WTC11 (cell line): ENCODE measurements around the gene PHF21B. TPM values are rescaled to one million over a fixed set of nuclear protein-coding genes. Genes with fewer than 3 reads are reported as not detected.

ENCODE experiments used
- ATAC-seq: fragments of 200-7000 bp; cut with Tn5 transposase; 2 replicates; pipeline ENCODE4 v1.10.0; 2021; ENCODE audit warnings: mild to moderate bottlenecking, moderate library complexity
- CTCF ChIA-PET: fragments of 300-600 bp; sonication (Branson Sonifier 250); formaldehyde crosslinking; loops from one replicate; lab custom pipeline; 2021; ENCODE audit warnings: antibody characterized with exemption; lab: Charles Lee
- POLR2A ChIA-PET: fragments of 350-600 bp; sonication (Branson Sonifier 250); formaldehyde crosslinking; loops from one replicate; lab custom pipeline; 2021; ENCODE audit warnings: antibody characterized with exemption; lab: Charles Lee
- DNase-seq: peaks from one replicate; pipeline ENCODE4 v3.0.0; 2021; ENCODE audit warnings: low spot score
- H3K27ac Mint-ChIP-seq: 2 replicates; pipeline ENCODE4 v1.8.0; 2021; ENCODE audit warnings: mixed read lengths
- H3K27me3 Mint-ChIP-seq: 2 replicates; pipeline ENCODE4 v1.8.0; 2021; ENCODE audit warnings: low read depth, mild to moderate bottlenecking, moderate library complexity, mixed read lengths
- H3K36me3 Mint-ChIP-seq: 2 replicates; pipeline ENCODE4 v1.8.0; 2021; ENCODE audit warnings: mixed read lengths
- H3K4me1 Mint-ChIP-seq: 2 replicates; pipeline ENCODE4 v1.8.0; 2022; ENCODE audit warnings: mixed read lengths
- H3K4me3 Mint-ChIP-seq: 2 replicates; pipeline ENCODE4 v1.8.0; 2021; ENCODE audit warnings: mild to moderate bottlenecking, moderate library complexity, mixed read lengths
- H3K9me3 Mint-ChIP-seq: 2 replicates; pipeline ENCODE4 v1.8.0; 2021; ENCODE audit warnings: mixed read lengths
- ESRRA ChIP-seq: sonication (generic); formaldehyde crosslinking; IDR thresholded peaks from 2 replicates; pipeline ENCODE4 v1.8.1; 2022; ENCODE audit warnings: mild to moderate bottlenecking, missing genetic modification reagents, borderline replicate concordance
- IRF2 ChIP-seq: sonication (generic); formaldehyde crosslinking; IDR thresholded peaks from 2 replicates; pipeline ENCODE4 v1.8.0; 2022; ENCODE audit warnings: low read depth, missing genetic modification reagents, borderline replicate concordance
- JAZF1 ChIP-seq: fragments of 250-450 bp; sonication (Bioruptor Pico); IDR thresholded peaks from 2 replicates; pipeline ENCODE4 v1.9.0; 2021; ENCODE audit warnings: moderate library complexity, mild to moderate bottlenecking, inconsistent platforms
- JUN ChIP-seq: sonication (generic); formaldehyde crosslinking; IDR thresholded peaks from 2 replicates; pipeline ENCODE4 v1.8.0; 2023; ENCODE audit warnings: mild to moderate bottlenecking, missing genetic modification reagents
- NFATC4 ChIP-seq: fragments of 250-450 bp; sonication (Bioruptor Pico); IDR thresholded peaks from 2 replicates; pipeline ENCODE4 v1.9.0; 2021; ENCODE audit warnings: mild to moderate bottlenecking
- NR1H2 ChIP-seq: sonication (generic); formaldehyde crosslinking; IDR thresholded peaks from 2 replicates; pipeline ENCODE4 v1.9.0; 2021; ENCODE audit warnings: mild to moderate bottlenecking, moderate library complexity, missing genetic modification reagents
- NR3C1 ChIP-seq: sonication (generic); formaldehyde crosslinking; conservative IDR thresholded peaks from 2 replicates; pipeline ENCODE4 v1.8.1; 2023; ENCODE audit warnings: low read depth, mild to moderate bottlenecking, missing genetic modification reagents
- PRRX2 ChIP-seq: fragments of 250-450 bp; sonication (Bioruptor Pico); IDR thresholded peaks from 2 replicates; pipeline ENCODE4 v1.8.0; 2021; ENCODE audit warnings: mild to moderate bottlenecking
- RELA ChIP-seq: sonication (generic); formaldehyde crosslinking; IDR thresholded peaks from 2 replicates; pipeline ENCODE4 v1.8.1; 2022; ENCODE audit warnings: missing genetic modification reagents, mild to moderate bottlenecking, borderline replicate concordance
- ZNF263 ChIP-seq: sonication (generic); formaldehyde crosslinking; IDR thresholded peaks from 2 replicates; pipeline ENCODE4 v1.8.1; 2022; ENCODE audit warnings: low read depth, mild to moderate bottlenecking, moderate library complexity, missing genetic modification reagents
- ZNF423 ChIP-seq: fragments of 250-450 bp; sonication (Bioruptor Pico); IDR thresholded peaks from 2 replicates; pipeline ENCODE4 v2.1.2; 2022; ENCODE audit warnings: mild to moderate bottlenecking, moderate library complexity
- ZNF671 ChIP-seq: fragments of 250-450 bp; sonication (Bioruptor Pico); IDR thresholded peaks from 2 replicates; pipeline ENCODE4 v1.8.0; 2021; ENCODE audit warnings: mild to moderate bottlenecking
- total RNA-seq: library from RNA; stranded (reverse); gene quantifications from 3 replicates; pipeline ENCODE4 v1.2.3, GENCODE V29; 2021
- TF ChIP-seq, protein P1 (sequence below): fragments of 250-450 bp; sonication (Bioruptor Pico); IDR thresholded peaks from 2 replicates; pipeline ENCODE4 v1.8.0; 2021; ENCODE audit warnings: mild to moderate bottlenecking
- TF ChIP-seq, protein P2 (sequence below): sonication (generic); formaldehyde crosslinking; IDR thresholded peaks from 2 replicates; pipeline ENCODE4 v1.8.1; 2022; ENCODE audit warnings: low read depth, missing genetic modification reagents, borderline replicate concordance
- TF ChIP-seq, protein P3 (sequence below): fragments of 250-450 bp; sonication (Bioruptor Pico); IDR thresholded peaks from 2 replicates; pipeline ENCODE4 v1.9.0; 2021; ENCODE audit warnings: mild to moderate bottlenecking, borderline replicate concordance
- TF ChIP-seq, protein P4 (sequence below): fragments of 250-450 bp; sonication (Bioruptor Pico); IDR thresholded peaks from 2 replicates; pipeline ENCODE4 v1.9.0; 2021; ENCODE audit warnings: mild to moderate bottlenecking
- TF ChIP-seq, protein P5 (sequence below): sonication (generic); formaldehyde crosslinking; conservative IDR thresholded peaks from 2 replicates; pipeline ENCODE4 v1.8.1; 2022; ENCODE audit warnings: mild to moderate bottlenecking, missing genetic modification reagents
- TF ChIP-seq, protein P6 (sequence below): fragments of 250-450 bp; sonication (Bioruptor Pico); IDR thresholded peaks from 2 replicates; pipeline ENCODE4 v2.1.2; 2022; ENCODE audit warnings: mild to moderate bottlenecking, moderate library complexity
- TF ChIP-seq, protein P7 (sequence below): sonication (generic); formaldehyde crosslinking; IDR thresholded peaks from 2 replicates; pipeline ENCODE4 v1.8.1; 2022; ENCODE audit warnings: mild to moderate bottlenecking, moderate library complexity, missing genetic modification reagents

PHF21B gene
- total RNA-seq, 1 experiment from 2014 or later = 107 TPM

DNA sequence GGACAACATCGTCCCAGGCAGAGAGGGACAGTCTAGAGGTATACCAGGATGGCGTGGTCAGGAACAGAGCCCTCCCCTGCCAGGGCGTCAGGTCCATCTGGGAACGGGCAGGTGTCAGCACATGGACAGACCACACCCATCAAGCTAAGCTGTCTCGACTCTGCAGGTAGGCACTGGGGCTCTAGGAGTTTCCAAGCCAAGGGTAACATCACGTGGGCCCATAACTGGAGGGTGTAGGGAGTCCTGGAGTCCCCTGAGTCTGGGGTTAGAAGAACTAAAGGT lies 75.4 kb downstream of the PHF21B start:
- Mint-ChIP-seq H3K9me3 (no peaks in the 10 kb centered on the region), H3K27ac (no peak overlapping the region), H3K36me3 (peaks cover 16% of the 10 kb centered on the region), H3K4me1 (peaks cover 26% of the 10 kb centered on the region), H3K27me3 (no peaks in the 10 kb centered on the region), H3K4me3 (no peak overlapping the region)
- POLR2A ChIA-PET = no interaction called here
- no peak for DNase-seq
- no peak for ATAC-seq
- TF ChIP-seq IRF2 (CRISPR knock-in tag) = no peak
- TF ChIP-seq NR1H2 (CRISPR knock-in tag) = no peak
- TF ChIP-seq ESRRA (CRISPR knock-in tag) = no peak
- no peak for TF ChIP-seq ZNF671 (CRISPR knock-in tag)
- no peak for TF ChIP-seq JAZF1 (CRISPR knock-in tag)
- TF ChIP-seq, protein P1, sequence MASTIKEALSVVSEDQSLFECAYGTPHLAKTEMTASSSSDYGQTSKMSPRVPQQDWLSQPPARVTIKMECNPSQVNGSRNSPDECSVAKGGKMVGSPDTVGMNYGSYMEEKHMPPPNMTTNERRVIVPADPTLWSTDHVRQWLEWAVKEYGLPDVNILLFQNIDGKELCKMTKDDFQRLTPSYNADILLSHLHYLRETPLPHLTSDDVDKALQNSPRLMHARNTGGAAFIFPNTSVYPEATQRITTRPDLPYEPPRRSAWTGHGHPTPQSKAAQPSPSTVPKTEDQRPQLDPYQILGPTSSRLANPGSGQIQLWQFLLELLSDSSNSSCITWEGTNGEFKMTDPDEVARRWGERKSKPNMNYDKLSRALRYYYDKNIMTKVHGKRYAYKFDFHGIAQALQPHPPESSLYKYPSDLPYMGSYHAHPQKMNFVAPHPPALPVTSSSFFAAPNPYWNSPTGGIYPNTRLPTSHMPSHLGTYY = no peak
- TF ChIP-seq, protein P2, sequence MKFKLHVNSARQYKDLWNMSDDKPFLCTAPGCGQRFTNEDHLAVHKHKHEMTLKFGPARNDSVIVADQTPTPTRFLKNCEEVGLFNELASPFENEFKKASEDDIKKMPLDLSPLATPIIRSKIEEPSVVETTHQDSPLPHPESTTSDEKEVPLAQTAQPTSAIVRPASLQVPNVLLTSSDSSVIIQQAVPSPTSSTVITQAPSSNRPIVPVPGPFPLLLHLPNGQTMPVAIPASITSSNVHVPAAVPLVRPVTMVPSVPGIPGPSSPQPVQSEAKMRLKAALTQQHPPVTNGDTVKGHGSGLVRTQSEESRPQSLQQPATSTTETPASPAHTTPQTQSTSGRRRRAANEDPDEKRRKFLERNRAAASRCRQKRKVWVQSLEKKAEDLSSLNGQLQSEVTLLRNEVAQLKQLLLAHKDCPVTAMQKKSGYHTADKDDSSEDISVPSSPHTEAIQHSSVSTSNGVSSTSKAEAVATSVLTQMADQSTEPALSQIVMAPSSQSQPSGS (CRISPR knock-in tag) = no peak
- no peak for TF ChIP-seq JUN (CRISPR knock-in tag)
- TF ChIP-seq, protein P3, sequence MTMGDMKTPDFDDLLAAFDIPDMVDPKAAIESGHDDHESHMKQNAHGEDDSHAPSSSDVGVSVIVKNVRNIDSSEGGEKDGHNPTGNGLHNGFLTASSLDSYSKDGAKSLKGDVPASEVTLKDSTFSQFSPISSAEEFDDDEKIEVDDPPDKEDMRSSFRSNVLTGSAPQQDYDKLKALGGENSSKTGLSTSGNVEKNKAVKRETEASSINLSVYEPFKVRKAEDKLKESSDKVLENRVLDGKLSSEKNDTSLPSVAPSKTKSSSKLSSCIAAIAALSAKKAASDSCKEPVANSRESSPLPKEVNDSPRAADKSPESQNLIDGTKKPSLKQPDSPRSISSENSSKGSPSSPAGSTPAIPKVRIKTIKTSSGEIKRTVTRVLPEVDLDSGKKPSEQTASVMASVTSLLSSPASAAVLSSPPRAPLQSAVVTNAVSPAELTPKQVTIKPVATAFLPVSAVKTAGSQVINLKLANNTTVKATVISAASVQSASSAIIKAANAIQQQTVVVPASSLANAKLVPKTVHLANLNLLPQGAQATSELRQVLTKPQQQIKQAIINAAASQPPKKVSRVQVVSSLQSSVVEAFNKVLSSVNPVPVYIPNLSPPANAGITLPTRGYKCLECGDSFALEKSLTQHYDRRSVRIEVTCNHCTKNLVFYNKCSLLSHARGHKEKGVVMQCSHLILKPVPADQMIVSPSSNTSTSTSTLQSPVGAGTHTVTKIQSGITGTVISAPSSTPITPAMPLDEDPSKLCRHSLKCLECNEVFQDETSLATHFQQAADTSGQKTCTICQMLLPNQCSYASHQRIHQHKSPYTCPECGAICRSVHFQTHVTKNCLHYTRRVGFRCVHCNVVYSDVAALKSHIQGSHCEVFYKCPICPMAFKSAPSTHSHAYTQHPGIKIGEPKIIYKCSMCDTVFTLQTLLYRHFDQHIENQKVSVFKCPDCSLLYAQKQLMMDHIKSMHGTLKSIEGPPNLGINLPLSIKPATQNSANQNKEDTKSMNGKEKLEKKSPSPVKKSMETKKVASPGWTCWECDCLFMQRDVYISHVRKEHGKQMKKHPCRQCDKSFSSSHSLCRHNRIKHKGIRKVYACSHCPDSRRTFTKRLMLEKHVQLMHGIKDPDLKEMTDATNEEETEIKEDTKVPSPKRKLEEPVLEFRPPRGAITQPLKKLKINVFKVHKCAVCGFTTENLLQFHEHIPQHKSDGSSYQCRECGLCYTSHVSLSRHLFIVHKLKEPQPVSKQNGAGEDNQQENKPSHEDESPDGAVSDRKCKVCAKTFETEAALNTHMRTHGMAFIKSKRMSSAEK = no peak
- TF ChIP-seq NFATC4 (CRISPR knock-in tag) = no peak
- no peak for TF ChIP-seq NR3C1 (CRISPR knock-in tag)
- no peak for TF ChIP-seq ZNF423 (CRISPR knock-in tag)
- TF ChIP-seq ZNF263 (CRISPR knock-in tag) = no peak
- TF ChIP-seq, protein P4, sequence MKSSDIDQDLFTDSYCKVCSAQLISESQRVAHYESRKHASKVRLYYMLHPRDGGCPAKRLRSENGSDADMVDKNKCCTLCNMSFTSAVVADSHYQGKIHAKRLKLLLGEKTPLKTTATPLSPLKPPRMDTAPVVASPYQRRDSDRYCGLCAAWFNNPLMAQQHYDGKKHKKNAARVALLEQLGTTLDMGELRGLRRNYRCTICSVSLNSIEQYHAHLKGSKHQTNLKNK (CRISPR knock-in tag) = no peak
- TF ChIP-seq PRRX2 (CRISPR knock-in tag) = no peak
- TF ChIP-seq, protein P5, sequence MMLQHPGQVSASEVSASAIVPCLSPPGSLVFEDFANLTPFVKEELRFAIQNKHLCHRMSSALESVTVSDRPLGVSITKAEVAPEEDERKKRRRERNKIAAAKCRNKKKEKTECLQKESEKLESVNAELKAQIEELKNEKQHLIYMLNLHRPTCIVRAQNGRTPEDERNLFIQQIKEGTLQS = no peak
- TF ChIP-seq, protein P6, sequence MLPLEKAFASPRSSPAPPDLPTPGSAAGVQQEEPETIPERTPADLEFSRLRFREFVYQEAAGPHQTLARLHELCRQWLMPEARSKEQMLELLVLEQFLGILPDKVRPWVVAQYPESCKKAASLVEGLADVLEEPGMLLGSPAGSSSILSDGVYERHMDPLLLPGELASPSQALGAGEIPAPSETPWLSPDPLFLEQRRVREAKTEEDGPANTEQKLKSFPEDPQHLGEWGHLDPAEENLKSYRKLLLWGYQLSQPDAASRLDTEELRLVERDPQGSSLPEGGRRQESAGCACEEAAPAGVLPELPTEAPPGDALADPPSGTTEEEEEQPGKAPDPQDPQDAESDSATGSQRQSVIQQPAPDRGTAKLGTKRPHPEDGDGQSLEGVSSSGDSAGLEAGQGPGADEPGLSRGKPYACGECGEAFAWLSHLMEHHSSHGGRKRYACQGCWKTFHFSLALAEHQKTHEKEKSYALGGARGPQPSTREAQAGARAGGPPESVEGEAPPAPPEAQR = no peak
- no peak for TF ChIP-seq RELA (CRISPR knock-in tag)
- TF ChIP-seq, protein P7, sequence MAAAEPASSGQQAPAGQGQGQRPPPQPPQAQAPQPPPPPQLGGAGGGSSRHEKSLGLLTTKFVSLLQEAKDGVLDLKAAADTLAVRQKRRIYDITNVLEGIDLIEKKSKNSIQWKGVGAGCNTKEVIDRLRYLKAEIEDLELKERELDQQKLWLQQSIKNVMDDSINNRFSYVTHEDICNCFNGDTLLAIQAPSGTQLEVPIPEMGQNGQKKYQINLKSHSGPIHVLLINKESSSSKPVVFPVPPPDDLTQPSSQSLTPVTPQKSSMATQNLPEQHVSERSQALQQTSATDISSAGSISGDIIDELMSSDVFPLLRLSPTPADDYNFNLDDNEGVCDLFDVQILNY = no peak
- CTCF ChIA-PET = interaction anchor here (0.5 kb wide), 1 partner anchor 640 kb away, joined by 4 read pairs; no protein-coding TSS in a partner anchor
